Right lobe of liver (tissue), 4 donors: ENCODE data around the gene MPIG6B.

Source experiments
- CTCF ChIP-seq, 4 donors: fragments of 200-600 bp in 3 of 4; fragments of 450-650 bp in 1 of 4; IDR thresholded peaks; one replicate each; pipeline versions ENCODE4 v1.5.1 to v1.8.0; 2016 to 2022; ENCODE audit warnings: antibody characterized with exemption in 4 of 4, mild to moderate bottlenecking in 2 of 4
- POLR2A ChIP-seq: fragments of 450-650 bp; IDR thresholded peaks from one replicate; pipeline ENCODE4 v1.6.1; 2017; ENCODE audit warnings: antibody characterized with exemption, mild to moderate bottlenecking
- donor health status: DM: no; HTN: no; CAD: no.
- donor health status: DM: no; HTN: no; CAD: no.
- donor health status: DM: no; HTN: yes; CAD: no.

GRCh38 chr6:31683591-31683990 is 39.6 kb upstream of the MPIG6B start:
- TF ChIP-seq CTCF (IDR thresholded peaks at IDR 0.05) (no peak), POLR2A (no peak)
